PC-9 (cell line): Measurements from ENCODE around the gene ZSCAN31.

Source experiments
- EZH2 ChIP-seq: fragments of 200-600 bp; sonication (generic); IDR thresholded peaks from 2 replicates; pipeline ENCODE4 v1.8.0; 2017; ENCODE audit warnings: antibody characterized with exemption, low read depth
- TF ChIP-seq, protein P1 (sequence below): fragments of 200-600 bp; sonication (generic); conservative IDR thresholded peaks from 2 replicates; pipeline ENCODE4 v1.6.1; 2017; ENCODE audit warnings: mixed run types, antibody characterized with exemption, mild to moderate bottlenecking, moderate library complexity

DNA sequence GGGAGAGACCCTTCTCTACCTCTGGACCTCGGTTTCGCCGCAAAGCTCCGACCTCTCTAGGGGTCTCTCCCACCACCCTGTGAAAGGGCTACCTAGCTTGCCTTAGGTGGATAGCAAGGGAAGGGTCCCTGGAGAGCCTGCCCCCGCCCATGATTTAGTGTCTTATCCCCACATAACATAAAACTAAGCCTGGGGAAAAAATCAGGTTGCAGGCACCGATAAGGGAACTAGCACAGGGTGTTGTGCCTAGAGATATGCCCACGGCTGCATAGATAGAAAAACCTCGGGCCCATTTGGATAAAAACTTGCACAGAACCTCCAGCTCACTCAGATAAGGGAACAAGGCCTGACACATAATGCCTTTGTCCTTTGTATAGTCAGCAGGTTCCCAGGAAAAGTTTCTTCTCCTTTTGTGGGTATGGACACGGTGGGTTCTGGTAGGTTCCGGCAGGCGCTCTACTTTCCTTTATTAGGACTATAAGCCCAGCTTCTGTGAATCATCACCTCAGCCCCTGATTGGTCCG, 846 bp downstream of the ZSCAN31 start:
- TF ChIP-seq, protein P1, sequence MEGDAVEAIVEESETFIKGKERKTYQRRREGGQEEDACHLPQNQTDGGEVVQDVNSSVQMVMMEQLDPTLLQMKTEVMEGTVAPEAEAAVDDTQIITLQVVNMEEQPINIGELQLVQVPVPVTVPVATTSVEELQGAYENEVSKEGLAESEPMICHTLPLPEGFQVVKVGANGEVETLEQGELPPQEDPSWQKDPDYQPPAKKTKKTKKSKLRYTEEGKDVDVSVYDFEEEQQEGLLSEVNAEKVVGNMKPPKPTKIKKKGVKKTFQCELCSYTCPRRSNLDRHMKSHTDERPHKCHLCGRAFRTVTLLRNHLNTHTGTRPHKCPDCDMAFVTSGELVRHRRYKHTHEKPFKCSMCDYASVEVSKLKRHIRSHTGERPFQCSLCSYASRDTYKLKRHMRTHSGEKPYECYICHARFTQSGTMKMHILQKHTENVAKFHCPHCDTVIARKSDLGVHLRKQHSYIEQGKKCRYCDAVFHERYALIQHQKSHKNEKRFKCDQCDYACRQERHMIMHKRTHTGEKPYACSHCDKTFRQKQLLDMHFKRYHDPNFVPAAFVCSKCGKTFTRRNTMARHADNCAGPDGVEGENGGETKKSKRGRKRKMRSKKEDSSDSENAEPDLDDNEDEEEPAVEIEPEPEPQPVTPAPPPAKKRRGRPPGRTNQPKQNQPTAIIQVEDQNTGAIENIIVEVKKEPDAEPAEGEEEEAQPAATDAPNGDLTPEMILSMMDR = no peak
- no peak for TF ChIP-seq EZH2
